Nephron (organoid): ENCODE measurements around the gene VAMP4.

Source experiments
- H3K27ac Mint-ChIP-seq, 3 experiments: 2 replicates each; pipeline ENCODE4 v1.8.0; 2020; ENCODE audit warnings: mixed read lengths in 3 of 3, mild to moderate bottlenecking in 2 of 3, moderate library complexity in 1 of 3
- H3K27me3 Mint-ChIP-seq: 2 replicates; pipeline ENCODE4 v1.8.0; 2021; ENCODE audit warnings: low read depth, mild to moderate bottlenecking, moderate library complexity, mixed read lengths
- H3K36me3 Mint-ChIP-seq: 2 replicates; pipeline ENCODE4 v1.8.0; 2020; ENCODE audit warnings: low read depth, mixed read lengths
- H3K4me1 Mint-ChIP-seq: 2 replicates; pipeline ENCODE4 v1.8.0; 2020; ENCODE audit warnings: mixed read lengths
- H3K4me3 Mint-ChIP-seq, 3 experiments: 2 replicates each; pipeline ENCODE4 v1.8.0; 2020; ENCODE audit warnings: mild to moderate bottlenecking in 3 of 3, mixed read lengths in 3 of 3, moderate library complexity in 2 of 3
- H3K9me3 Mint-ChIP-seq: 2 replicates; pipeline ENCODE4 v1.8.0; 2020; ENCODE audit warnings: mixed read lengths
- TF ChIP-seq, protein P1 (sequence below), 3 experiments: fragments of 200-600 bp; sonication (generic); IDR thresholded peaks; one replicate each; pipeline ENCODE4 v1.5.0; 2021; ENCODE audit warnings: antibody characterized with exemption in 3 of 3; ENCODE audit not compliant: unreplicated experiment in 3 of 3

Gene VAMP4

DNA sequence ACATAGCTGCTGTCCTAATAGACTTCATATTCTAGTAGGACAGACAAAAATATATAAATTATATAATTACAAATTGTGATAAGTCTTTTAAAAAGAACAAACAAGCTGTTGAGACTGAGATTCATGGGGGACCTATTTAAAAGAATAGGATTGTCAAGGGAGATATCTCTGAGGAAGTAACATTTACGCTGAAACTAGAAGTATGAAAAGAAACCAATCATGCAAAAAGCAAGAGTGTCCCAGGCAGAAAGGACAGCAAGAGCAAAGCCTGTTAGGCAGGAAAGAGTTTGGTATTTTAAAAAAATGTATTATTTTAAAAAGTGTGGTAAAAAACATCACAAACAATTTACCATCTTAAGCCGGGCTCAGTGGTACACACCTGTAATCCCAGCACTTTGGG lies 30.4 kb upstream of the VAMP4 start:
- Mint-ChIP-seq H3K9me3 (no peaks in the 10 kb centered on the region), H3K36me3 (no peaks in the 10 kb centered on the region), H3K27ac (no peak overlapping the region), H3K4me3 (no peak overlapping the region), H3K4me1 (no peaks in the 10 kb centered on the region), H3K27me3 (no peaks in the 10 kb centered on the region)
- TF ChIP-seq, protein P1, sequence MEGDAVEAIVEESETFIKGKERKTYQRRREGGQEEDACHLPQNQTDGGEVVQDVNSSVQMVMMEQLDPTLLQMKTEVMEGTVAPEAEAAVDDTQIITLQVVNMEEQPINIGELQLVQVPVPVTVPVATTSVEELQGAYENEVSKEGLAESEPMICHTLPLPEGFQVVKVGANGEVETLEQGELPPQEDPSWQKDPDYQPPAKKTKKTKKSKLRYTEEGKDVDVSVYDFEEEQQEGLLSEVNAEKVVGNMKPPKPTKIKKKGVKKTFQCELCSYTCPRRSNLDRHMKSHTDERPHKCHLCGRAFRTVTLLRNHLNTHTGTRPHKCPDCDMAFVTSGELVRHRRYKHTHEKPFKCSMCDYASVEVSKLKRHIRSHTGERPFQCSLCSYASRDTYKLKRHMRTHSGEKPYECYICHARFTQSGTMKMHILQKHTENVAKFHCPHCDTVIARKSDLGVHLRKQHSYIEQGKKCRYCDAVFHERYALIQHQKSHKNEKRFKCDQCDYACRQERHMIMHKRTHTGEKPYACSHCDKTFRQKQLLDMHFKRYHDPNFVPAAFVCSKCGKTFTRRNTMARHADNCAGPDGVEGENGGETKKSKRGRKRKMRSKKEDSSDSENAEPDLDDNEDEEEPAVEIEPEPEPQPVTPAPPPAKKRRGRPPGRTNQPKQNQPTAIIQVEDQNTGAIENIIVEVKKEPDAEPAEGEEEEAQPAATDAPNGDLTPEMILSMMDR (IDR thresholded peaks at IDR 0.05; ENCODE audit: unreplicated experiment in 3 of 3): no peak

DNA sequence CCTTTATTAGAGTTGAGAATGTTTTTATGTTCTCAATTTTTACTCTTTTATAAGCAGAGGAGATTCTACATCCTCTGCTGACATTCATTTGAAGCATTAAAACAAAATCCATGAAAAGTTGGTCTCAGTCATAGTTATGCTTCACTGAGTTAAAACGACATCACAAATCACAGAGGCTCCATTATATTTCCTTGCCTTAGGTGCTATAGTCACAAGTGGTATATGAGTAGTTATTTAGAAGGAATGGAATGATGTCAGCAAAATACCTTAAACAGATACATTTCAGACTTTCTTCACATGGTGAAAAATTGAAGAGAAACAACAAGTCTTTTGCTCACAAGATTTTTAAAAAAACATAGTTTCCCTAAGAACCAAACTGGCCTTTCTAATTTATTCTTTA lies 27.9 kb upstream of the VAMP4 start:
- TF ChIP-seq, protein P1 (IDR thresholded peaks at IDR 0.05; ENCODE audit: unreplicated experiment in 3 of 3): no peak
- no peaks in the 10 kb centered on the region for H3K27me3 Mint-ChIP-seq
- H3K9me3 Mint-ChIP-seq: no peaks in the 10 kb centered on the region
- H3K4me1 Mint-ChIP-seq: no peaks in the 10 kb centered on the region
- H3K36me3 Mint-ChIP-seq: no peaks in the 10 kb centered on the region
- no peak overlapping the region for H3K27ac Mint-ChIP-seq
- H3K4me3 Mint-ChIP-seq: no peak overlapping the region

DNA sequence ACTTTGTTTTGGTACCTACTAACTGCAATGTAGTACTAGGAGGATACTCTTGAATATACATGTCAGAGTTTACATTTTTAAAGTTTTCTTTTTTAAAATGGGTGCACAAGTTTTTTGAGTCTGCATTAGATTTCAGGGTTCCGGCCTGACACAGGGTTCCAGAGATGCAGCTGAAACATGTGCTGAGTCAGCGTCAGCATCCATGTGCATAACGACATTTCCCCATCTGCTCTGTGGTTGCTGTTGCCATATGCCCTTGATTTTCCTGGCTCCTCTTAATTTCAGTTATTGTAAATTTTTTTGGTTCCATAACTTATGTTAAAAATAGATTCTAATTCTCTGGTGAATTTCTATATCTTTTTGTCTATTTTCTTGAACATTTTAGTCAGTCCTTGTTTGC lies 27.3 kb upstream of the VAMP4 start:
- no peaks in the 10 kb centered on the region for H3K27me3 Mint-ChIP-seq
- no peaks in the 10 kb centered on the region for H3K36me3 Mint-ChIP-seq
- no peak overlapping the region for H3K4me3 Mint-ChIP-seq
- H3K27ac Mint-ChIP-seq: no peak overlapping the region
- no peaks in the 10 kb centered on the region for H3K4me1 Mint-ChIP-seq
- TF ChIP-seq, protein P1 (IDR thresholded peaks at IDR 0.05; ENCODE audit: unreplicated experiment in 3 of 3): no peak
- H3K9me3 Mint-ChIP-seq: no peaks in the 10 kb centered on the region

DNA sequence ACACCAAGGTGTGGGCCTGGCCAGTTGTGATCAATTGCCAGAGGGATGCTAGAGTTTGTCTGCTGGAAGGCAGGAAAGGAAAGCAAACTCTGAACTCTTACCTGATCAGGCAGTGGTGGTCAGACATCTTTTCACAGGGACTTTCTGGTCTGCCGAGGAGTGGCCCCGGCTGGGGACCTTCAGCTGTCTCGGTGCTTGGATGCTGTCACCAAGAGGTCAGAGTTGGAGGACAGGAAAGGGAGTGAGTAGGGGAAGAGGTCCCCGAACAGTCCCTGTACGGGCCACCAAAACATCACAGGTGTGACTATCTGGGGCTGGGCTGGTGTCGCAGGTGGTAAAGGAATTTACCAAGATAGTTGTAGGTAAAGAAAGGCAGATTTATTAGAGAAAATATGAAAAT lies 21.9 kb upstream of the VAMP4 start:
- H3K9me3 Mint-ChIP-seq: no peaks in the 10 kb centered on the region
- TF ChIP-seq, protein P1 (IDR thresholded peaks at IDR 0.05; ENCODE audit: unreplicated experiment in 3 of 3): no peak
- no peak overlapping the region for H3K27ac Mint-ChIP-seq
- H3K27me3 Mint-ChIP-seq: peaks cover 4% of the 10 kb centered on the region
- H3K36me3 Mint-ChIP-seq: no peaks in the 10 kb centered on the region
- no peaks in the 10 kb centered on the region for H3K4me1 Mint-ChIP-seq
- H3K4me3 Mint-ChIP-seq: no peak overlapping the region

DNA sequence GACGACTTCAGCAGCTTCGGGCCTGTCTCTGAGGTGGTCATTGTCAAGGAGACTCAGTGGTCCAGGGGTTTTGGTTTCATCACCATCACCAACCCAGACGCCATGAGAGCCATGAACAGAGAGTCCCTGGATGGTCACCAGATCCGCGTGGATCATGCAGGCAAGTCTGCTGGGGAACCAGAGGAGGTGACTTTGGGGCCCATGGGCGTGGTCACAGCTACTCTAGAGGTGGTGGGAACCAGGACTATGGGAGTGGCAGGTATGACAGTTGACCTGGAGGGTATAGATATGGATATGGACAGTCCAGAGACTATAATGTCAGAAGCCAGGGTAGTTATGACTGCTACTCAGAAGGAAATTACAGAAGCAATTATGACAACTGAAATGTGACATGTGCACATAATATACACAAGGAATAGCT lies 20.3 kb upstream of the VAMP4 start:
- Mint-ChIP-seq H3K36me3 (no peaks in the 10 kb centered on the region), H3K4me3 (no peak overlapping the region), H3K9me3 (no peaks in the 10 kb centered on the region), H3K4me1 (no peaks in the 10 kb centered on the region), H3K27me3 (peaks cover 4% of the 10 kb centered on the region), H3K27ac (no peak overlapping the region)
- TF ChIP-seq, protein P1 (IDR thresholded peaks at IDR 0.05; ENCODE audit: unreplicated experiment in 3 of 3): no peak

DNA sequence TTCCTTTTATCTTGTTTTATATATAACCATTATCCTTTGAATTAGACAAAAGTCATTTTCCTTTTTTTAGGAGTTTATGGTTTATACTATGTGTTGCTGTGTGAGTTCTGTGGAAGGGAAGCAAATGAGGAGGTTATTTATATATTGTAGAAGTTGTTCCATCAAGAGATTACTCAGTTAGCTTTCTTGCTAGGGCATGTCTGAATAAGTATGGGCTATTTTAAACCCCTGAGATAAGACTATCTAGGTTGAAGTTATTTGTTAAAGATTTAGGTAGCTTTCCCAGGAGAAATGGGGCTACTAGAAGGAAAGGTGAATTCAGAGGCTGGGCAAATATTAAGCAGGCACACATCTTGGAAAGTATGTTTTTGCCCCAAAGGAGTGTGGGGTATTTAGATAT lies 16.1 kb upstream of the VAMP4 start:
- peaks cover 7% of the 10 kb centered on the region for H3K27me3 Mint-ChIP-seq
- no peaks in the 10 kb centered on the region for H3K36me3 Mint-ChIP-seq
- H3K4me3 Mint-ChIP-seq: no peak overlapping the region
- TF ChIP-seq, protein P1 (IDR thresholded peaks at IDR 0.05; ENCODE audit: unreplicated experiment in 3 of 3): no peak
- H3K27ac Mint-ChIP-seq: no peak overlapping the region
- H3K4me1 Mint-ChIP-seq: no peaks in the 10 kb centered on the region
- peaks cover 13% of the 10 kb centered on the region for H3K9me3 Mint-ChIP-seq
